ENCODE measurements around the gene NEFH.
"Not testable (repeated sequence)": the region's sequence is repeated elsewhere in the genome, so short reads cannot be mapped to it uniquely, and the experiment has no call there.

Gene NEFH, protein sequence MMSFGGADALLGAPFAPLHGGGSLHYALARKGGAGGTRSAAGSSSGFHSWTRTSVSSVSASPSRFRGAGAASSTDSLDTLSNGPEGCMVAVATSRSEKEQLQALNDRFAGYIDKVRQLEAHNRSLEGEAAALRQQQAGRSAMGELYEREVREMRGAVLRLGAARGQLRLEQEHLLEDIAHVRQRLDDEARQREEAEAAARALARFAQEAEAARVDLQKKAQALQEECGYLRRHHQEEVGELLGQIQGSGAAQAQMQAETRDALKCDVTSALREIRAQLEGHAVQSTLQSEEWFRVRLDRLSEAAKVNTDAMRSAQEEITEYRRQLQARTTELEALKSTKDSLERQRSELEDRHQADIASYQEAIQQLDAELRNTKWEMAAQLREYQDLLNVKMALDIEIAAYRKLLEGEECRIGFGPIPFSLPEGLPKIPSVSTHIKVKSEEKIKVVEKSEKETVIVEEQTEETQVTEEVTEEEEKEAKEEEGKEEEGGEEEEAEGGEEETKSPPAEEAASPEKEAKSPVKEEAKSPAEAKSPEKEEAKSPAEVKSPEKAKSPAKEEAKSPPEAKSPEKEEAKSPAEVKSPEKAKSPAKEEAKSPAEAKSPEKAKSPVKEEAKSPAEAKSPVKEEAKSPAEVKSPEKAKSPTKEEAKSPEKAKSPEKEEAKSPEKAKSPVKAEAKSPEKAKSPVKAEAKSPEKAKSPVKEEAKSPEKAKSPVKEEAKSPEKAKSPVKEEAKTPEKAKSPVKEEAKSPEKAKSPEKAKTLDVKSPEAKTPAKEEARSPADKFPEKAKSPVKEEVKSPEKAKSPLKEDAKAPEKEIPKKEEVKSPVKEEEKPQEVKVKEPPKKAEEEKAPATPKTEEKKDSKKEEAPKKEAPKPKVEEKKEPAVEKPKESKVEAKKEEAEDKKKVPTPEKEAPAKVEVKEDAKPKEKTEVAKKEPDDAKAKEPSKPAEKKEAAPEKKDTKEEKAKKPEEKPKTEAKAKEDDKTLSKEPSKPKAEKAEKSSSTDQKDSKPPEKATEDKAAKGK

DNA sequence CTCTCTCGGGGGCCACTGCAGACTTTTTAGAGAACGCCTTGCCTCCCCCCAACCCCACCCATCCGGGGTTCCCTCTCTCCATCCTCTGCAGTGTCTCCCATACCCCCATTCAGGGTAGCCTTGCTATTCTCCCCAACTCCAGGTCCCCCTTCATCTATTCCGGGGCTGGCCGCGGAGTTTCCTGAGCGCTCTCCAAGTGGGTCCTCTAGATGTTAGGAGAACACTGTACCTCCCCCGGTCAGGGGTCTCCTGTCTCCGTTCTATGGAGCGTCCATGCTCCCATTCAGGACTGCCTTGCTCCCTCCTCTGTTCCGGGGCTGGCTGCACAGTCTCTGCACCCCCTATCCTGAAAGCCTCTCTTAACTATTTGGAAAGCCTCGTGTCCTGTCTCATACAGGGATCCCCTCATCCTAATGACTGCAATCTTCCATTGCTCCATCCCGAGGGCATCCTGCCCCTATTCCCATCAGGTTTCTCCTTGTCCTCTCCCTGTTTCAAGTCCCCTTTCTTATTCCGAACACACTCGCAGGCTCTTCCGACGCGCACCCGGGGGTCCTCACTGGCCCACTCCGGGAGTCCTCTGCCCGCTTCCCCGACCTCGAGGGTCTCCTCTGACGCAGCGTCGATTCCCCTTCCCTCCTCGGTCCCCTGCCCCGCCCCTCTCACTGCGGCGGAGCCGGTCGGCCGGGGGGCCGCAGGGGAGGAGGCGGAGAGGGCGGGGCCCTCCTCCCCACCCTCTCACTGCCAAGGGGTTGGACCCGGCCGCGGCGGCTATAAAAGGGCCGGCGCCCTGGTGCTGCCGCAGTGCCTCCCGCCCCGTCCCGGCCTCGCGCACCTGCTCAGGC, at the start of gene NEFH:
NEFH (plus strand) TSS at position 802 of the 845 bp plus-strand sequence. CDS start 45 bp downstream, outside the sequence.
- no peak for DNase-seq (ENCODE audit: low read depth, low spot score)

DNA sequence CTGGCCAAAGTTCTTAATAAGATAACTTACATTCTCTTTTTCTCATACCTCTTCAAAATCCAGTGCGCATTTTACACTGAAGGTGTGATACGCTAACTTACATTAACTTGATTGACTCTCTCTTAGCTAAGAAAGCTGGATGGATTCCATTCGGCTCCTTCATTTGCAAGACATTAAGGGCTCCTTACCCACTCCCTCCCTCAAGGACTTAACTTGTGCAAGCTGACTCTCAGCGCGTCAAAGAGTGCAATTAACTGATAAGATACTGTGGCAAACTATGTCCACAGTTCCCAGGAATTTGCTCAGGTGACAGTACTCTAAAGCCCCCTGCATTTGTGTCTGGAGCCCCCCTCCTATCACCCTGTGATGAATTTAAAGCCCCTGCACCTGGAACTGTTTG, 48.0 kb upstream of the NEFH start:
- no peak for DNase-seq (ENCODE audit: low read depth, low spot score)

- DNase-seq (ENCODE audit: low read depth, low spot score), result no peak
Measured at GRCh38 chr22:29433856-29434255, 46.2 kb upstream of the NEFH start.

DNA sequence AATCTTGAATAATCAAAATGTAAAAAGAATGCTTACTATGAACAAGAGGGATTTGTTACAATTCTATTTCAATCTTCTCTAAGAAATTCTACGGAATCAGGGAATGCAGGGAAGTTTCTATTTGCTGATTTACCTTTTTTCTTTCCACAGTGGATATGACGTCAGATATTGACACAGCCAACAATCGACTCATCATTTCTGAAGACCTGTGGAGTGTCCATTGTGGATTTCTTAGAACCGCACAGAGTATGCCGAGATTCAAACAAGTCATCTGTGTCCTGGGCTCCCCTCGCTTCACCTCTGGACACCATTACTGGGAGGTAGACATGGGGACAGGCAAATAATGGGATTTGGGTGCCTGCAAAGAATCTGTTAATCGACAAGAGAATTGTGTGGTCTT, 45.7 kb upstream of the NEFH start:
- DNase-seq (ENCODE audit: low read depth, low spot score), result no peak

GRCh38 chr22:29435236-29436136, 44.5 kb upstream of the NEFH start:
- DNase-seq (ENCODE audit: low read depth, low spot score), result no peak

GRCh38 chr22:29438283-29438682, 41.7 kb upstream of the NEFH start, which contains the start of gene RFPL1:
Gene RFPL1, plus strand, starts transcription at chr22:29438583.
- DNase-seq (ENCODE audit: low read depth, low spot score), result not testable (repeated sequence)

DNA sequence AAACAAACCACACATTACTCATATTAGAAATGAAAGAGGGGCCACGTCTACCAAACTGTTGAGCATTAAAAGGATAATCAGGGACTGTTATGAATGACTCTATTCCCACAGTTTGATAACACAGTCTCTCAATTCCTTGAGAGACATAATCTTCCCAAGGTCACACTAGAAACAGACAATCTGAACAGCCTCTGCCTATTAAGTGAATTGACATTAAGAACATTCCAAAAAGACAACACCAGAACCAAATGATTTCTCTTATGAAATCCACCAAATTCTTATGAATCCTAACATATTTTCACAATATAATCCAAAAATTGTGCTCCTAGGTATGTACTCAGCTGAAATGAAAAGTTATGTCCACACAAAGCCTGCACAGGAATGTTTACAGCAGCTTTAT, 37.0 kb upstream of the NEFH start:
- DNase-seq (ENCODE audit: low read depth, low spot score), result no peak

GRCh38 chr22:29443452-29443851, 36.6 kb upstream of the NEFH start:
- DNase-seq (ENCODE audit: low read depth, low spot score), result no peak

GRCh38 chr22:29443861-29444792, 35.9 kb upstream of the NEFH start:
- no peak for DNase-seq (ENCODE audit: low read depth, low spot score)

DNA sequence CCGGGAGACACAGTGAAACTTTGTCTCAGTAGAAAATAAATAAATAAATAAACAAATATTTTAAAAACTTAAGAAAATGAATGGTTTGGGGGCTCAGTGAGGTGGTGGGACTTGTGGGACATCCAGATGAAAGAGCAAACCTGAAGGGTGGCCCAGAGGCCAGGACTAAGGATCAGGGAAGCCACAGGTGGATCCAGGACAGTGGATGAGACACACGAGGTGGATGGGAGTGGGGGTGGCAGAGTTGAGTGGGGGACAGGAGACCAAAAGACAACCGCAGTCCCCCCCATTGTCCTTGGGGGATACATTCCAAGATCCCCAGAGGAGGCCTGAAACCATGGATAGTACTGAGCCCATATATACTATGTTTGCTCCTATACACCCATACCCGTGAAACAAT, 34.5 kb upstream of the NEFH start:
- no peak for DNase-seq (ENCODE audit: low read depth, low spot score)

GRCh38 chr22:29447906-29448305, 32.1 kb upstream of the NEFH start:
- DNase-seq (ENCODE audit: low read depth, low spot score), result no peak

DNA sequence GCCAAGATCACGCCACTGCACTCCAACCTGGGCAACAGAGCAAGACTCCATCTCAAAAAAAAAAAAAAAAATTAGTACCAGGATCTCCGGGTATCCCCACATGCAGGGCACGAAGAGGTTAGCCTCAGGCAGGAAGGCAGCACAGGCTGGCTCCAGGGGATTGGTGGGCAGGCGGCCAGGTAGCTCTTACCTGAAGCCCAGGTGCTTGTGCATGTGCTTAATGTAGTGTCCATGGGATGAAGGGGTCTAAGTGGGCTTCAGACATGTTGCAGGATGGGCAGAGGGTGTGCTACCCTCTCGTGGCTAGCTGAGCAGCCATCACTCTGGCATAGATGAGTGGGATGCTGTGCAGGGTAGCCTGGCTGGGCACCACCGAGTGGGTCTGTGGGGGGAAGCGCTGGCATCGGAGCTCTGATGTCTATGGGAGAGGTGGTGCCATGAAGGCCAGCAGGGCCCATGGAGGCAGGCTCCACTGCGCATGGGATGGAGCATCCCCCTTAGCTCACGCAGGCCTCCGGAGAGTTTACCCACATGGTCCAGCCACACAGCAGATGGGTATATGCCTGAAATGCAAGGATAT, 30.6 kb upstream of the NEFH start:
- no peak for DNase-seq (ENCODE audit: low read depth, low spot score)

DNA sequence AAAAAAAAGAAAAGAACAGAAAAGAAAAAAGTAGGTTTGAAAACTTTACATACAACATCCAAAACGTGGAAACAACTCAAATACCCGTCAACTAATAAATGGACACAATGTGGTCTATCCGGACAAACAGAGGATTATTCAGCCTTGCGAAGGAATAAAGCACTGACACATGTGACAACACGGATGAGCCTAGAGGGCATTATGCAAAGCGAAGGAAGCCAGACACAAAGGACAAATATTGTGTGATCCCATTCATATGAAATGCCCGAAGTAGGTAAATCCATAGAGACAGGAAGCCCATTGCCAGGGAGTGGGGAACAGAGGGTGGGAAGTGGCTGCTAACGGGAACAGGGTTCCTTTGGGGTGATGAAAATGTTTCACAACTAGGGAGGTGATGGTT, 29.8 kb upstream of the NEFH start:
- DNase-seq (ENCODE audit: low read depth, low spot score), result no peak

- no peak for DNase-seq (ENCODE audit: low read depth, low spot score)
Measured at GRCh38 chr22:29451863-29452262, 28.2 kb upstream of the NEFH start.

DNA sequence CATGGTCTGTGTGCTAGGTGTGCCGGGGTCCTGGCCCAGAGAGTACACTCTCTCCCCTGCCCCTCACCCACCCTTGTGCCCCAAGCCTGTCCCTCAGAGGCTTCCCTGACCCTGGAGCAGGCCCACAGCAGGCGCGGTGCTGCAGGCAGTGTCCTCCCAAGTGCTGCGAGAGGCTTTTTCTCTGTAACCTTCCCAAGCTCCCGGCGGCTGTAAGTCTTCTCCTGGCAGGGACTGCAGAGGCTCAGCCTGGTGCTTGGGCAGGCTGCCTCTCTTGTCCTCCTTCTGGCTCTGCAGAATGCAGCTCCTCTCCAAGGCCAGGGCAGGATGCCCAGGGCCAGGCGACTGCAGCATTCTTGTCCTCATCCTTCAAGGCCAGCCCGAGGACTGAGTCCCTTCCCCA, 25.7 kb upstream of the NEFH start:
- DNase-seq (ENCODE audit: low read depth, low spot score), result no peak

DNA sequence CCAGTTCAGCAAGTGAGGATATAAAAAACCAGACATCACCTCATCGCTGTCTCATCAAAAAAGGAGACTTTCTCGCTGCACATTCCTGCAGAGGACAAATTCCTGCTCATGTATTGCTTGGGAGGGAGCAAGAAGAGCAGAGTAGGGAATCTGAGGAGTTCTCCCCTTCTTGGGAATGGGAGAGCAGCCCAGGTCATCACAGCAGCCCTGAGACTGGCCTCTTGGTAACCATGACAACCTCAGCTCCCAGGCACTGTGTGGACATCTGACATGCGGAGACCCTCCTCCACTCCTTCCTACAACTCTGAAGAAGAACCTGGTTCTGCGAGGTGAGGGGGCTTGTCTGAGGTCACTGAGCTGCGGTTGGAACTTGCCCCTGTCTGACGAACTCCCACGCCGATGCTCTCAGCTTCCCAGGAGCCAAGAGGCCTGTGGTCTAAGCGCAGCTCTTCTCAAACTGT, 23.8 kb upstream of the NEFH start:
- DNase-seq (ENCODE audit: low read depth, low spot score), result no peak

- no peak for DNase-seq (ENCODE audit: low read depth, low spot score)
Measured at GRCh38 chr22:29457730-29458129, 22.3 kb upstream of the NEFH start.

DNA sequence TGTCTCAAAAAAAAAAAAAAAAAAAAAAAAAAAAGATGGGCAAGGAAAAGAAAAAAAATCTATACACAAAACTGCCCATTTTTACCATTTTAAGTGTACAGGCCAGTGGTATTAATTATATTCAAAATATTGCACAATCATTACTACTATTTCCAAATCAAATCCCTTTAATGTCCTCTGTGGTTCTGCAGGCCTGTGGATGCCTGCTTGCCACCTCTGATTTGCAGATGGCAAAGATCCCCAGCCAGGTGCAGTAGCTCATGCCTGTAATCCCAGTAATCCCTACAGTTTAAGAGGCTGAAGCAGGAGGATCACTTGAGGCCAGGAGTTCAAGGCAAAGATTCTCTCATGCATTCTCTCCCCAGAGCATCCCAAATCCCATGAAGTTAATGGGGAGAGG, 21.5 kb upstream of the NEFH start:
- no peak for DNase-seq (ENCODE audit: low read depth, low spot score)

DNA sequence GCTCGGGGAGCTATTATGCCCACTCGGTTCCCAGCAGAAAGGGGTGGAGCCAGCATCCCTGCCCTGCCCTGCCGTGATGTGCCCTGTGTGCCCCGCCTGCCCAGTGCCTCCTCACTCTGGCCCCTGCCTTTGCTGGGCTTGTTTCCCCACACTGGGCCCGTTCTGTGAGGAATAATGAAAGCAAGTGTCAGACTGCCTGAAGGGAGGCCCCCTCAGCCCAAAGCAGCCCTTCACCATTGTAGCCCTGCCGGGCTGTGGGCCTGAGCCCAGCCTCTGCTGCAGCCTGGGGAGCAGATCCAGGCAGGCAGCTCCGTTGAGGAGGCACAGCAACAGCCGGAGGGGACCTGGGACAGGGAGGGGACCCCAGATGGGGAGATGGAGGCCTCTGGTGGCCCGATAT, 20.2 kb upstream of the NEFH start:
- no peak for DNase-seq (ENCODE audit: low read depth, low spot score)

All from smooth muscle cell of the brain vasculature (primary cell).